Keratinocyte (primary cell): ENCODE measurements around the gene NOS1AP. TPM values are rescaled to one million over a fixed set of nuclear protein-coding genes. Genes with fewer than 3 reads are reported as not detected.

Experiments used
- DNase-seq: peaks from one replicate; pipeline ENCODE4 v3.0.0-alpha.2; 2011; ENCODE audit warnings: low read depth, missing footprints, low spot score
- FAIRE-seq: peaks from 2 replicates; lab custom pipeline; 2011; peaks lifted over from hg19 to GRCh38; lab: Jason Lieb, UNC
- H2AFZ ChIP-seq: 2 replicates; pipeline ENCODE4 v1.6.0; 2012; ENCODE audit warnings: low read length, control low read depth, inconsistent platforms; ENCODE audit not compliant: control insufficient read depth
- H3K27ac ChIP-seq: 2 replicates; pipeline ENCODE4 v1.5.1; 2011; ENCODE audit warnings: low read length; ENCODE audit not compliant: control insufficient read depth, insufficient read depth
- H3K27me3 ChIP-seq: 3 replicates; pipeline ENCODE4 v1.6.0; 2011; ENCODE audit warnings: low read length; ENCODE audit not compliant: control insufficient read depth, insufficient read depth; ENCODE audit errors: extremely low read depth
- H3K36me3 ChIP-seq, 2 experiments: 2 replicates in 1 of 2; 3 replicates in 1 of 2; pipeline ENCODE4 v1.5.1; 2011; ENCODE audit warnings: low read length in 2 of 2, mild to moderate bottlenecking in 1 of 2; ENCODE audit not compliant: control insufficient read depth in 2 of 2, insufficient read depth in 2 of 2; ENCODE audit errors: extremely low read depth in 1 of 2
- H3K4me1 ChIP-seq: 3 replicates; pipeline ENCODE4 v1.5.1; 2011; ENCODE audit warnings: low read length; ENCODE audit not compliant: control insufficient read depth, insufficient read depth; ENCODE audit errors: extremely low read depth
- H3K4me2 ChIP-seq: 3 replicates; pipeline ENCODE4 v1.6.0; 2011; ENCODE audit warnings: low read depth, low read length; ENCODE audit not compliant: control insufficient read depth, insufficient read depth; ENCODE audit errors: extremely low read depth
- H3K4me3 ChIP-seq, 3 experiments: fragments of 200-600 bp in 1 of 3; sonication (generic) in 1 of 3; 2 replicates in 2 of 3; 3 replicates in 1 of 3; pipeline ENCODE4 v1.5.1; 2011 to 2016; ENCODE audit warnings: low read length in 3 of 3, mild to moderate bottlenecking in 3 of 3, control low read depth in 2 of 3, inconsistent platforms in 1 of 3, low read depth in 1 of 3, mixed read lengths in 1 of 3, mixed run types in 1 of 3, moderate library complexity in 1 of 3; ENCODE audit not compliant: control insufficient read depth in 2 of 3, insufficient read depth in 2 of 3; ENCODE audit errors: extremely low read depth in 1 of 3
- H3K79me2 ChIP-seq: 2 replicates; pipeline ENCODE4 v1.6.0; 2012; ENCODE audit warnings: low read length; ENCODE audit not compliant: control insufficient read depth, insufficient read depth
- H3K9ac ChIP-seq: 3 replicates; pipeline ENCODE4 v1.6.0; 2011; ENCODE audit warnings: low read length; ENCODE audit not compliant: control insufficient read depth, insufficient read depth; ENCODE audit errors: extremely low read depth
- H3K9me1 ChIP-seq: 3 replicates; pipeline ENCODE4 v1.6.0; 2011; ENCODE audit warnings: low read length; ENCODE audit not compliant: control insufficient read depth, insufficient read depth; ENCODE audit errors: extremely low read depth
- H3K9me3 ChIP-seq: 2 replicates; pipeline ENCODE4 v1.5.1; 2012; ENCODE audit warnings: low read depth, low read length; ENCODE audit not compliant: control insufficient read depth
- H4K20me1 ChIP-seq: 3 replicates; pipeline ENCODE4 v1.6.0; 2011; ENCODE audit warnings: low read length; ENCODE audit not compliant: control insufficient read depth, insufficient read depth; ENCODE audit errors: extremely low read depth
- EZH2 ChIP-seq: IDR thresholded peaks from one replicate; pipeline ENCODE4 v1.6.1; 2012; ENCODE audit warnings: inconsistent platforms, mild to moderate bottlenecking, low read length, moderate library complexity
- dilution Hi-C: fragments of 300-500 bp; cut with MboI; formaldehyde crosslinking; loops from one replicate; pipeline ENCODE4 v1.7.0; 2020; ENCODE audit warnings: low sequenced_read_pairs; ENCODE audit not compliant: extremely low pct_ligation_motif_present
- polyA plus RNA-seq, 5 experiments: library from polyadenylated mRNA; depleted of rRNA in 3 of 5; stranded (reverse) in 3 of 5; stranded (forward) in 1 of 5; unstranded in 1 of 5; fragments of >200 nt; gene quantifications; 1 replicate in 1 of 5; 2 replicates in 3 of 5; 3 replicates in 1 of 5; pipeline versions ENCODE4 v1.2.1 to v1.2.3, GENCODE V29; 2011 to 2012; ENCODE audit warnings: missing spikeins in 2 of 5, low read depth in 1 of 5, low replicate concordance in 1 of 5
- TF ChIP-seq, protein P1 (sequence below), 3 experiments: IDR thresholded peaks in 1 of 3; conservative IDR thresholded peaks in 1 of 3; optimal IDR thresholded peaks in 1 of 3; 2 replicates in 2 of 3; 3 replicates in 1 of 3; pipeline versions ENCODE3 to v1.5.1; 2011; ENCODE audit warnings: low read length in 3 of 3, mild to moderate bottlenecking in 3 of 3, moderate library complexity in 2 of 3, control low read depth in 1 of 3, inconsistent platforms in 1 of 3; ENCODE audit not compliant: insufficient read depth in 2 of 3; ENCODE audit errors: extremely low read depth in 1 of 3

The NOS1AP gene
- polyA plus RNA-seq, 1 donor (not counting 4 experiments of a cell fraction or from before 2014, with no cell fraction given), result not detected

DNA sequence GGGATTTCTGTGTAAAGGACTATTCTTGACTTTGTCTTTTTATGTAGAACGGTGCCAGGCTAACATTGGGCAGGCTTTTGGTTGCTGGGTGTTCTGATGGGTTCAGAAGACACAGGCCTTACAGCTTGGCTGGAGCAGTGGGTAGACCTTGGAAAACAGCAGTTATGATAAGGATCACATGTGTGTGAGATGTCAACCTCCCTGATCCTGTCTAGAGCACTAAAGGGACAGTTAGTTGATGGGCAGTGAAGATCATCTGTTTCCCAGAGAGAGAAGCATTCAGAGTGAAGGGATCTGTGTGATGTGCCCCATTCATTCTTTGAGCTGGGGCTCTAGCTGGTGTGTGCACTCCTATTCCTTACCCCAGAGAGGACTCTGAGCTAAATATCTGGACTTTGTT, 88.0 kb downstream of the NOS1AP start:
- Histone ChIP-seq H3K9me3 (no peaks in the 10 kb centered on the region), H3K27me3 (no peaks in the 10 kb centered on the region), H2AFZ (no peak overlapping the region), H3K36me3 (no peaks in the 10 kb centered on the region), H3K9me1 (no peaks in the 10 kb centered on the region), H3K27ac (no peak overlapping the region), H3K4me2 (no peak overlapping the region), H4K20me1 (no peaks in the 10 kb centered on the region), H3K4me3 (no peak overlapping the region), H3K9ac (no peak overlapping the region), H3K79me2 (no peaks in the 10 kb centered on the region), H3K4me1 (no peaks in the 10 kb centered on the region)
- TF ChIP-seq, protein P1, sequence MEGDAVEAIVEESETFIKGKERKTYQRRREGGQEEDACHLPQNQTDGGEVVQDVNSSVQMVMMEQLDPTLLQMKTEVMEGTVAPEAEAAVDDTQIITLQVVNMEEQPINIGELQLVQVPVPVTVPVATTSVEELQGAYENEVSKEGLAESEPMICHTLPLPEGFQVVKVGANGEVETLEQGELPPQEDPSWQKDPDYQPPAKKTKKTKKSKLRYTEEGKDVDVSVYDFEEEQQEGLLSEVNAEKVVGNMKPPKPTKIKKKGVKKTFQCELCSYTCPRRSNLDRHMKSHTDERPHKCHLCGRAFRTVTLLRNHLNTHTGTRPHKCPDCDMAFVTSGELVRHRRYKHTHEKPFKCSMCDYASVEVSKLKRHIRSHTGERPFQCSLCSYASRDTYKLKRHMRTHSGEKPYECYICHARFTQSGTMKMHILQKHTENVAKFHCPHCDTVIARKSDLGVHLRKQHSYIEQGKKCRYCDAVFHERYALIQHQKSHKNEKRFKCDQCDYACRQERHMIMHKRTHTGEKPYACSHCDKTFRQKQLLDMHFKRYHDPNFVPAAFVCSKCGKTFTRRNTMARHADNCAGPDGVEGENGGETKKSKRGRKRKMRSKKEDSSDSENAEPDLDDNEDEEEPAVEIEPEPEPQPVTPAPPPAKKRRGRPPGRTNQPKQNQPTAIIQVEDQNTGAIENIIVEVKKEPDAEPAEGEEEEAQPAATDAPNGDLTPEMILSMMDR (optimal IDR thresholded peaks at IDR 0.05 in 1 of 3, IDR thresholded peaks at IDR 0.05 in 1 of 3, conservative IDR thresholded peaks at IDR 0.05 in 1 of 3; ENCODE audit: extremely low read depth in 1 of 3, insufficient read depth in 2 of 3, low read length in 3 of 3), result no peak
- TF ChIP-seq EZH2, result no peak
- dilution Hi-C loops, result no loop called here
- FAIRE-seq, result no peak
- no peak for DNase-seq

DNA sequence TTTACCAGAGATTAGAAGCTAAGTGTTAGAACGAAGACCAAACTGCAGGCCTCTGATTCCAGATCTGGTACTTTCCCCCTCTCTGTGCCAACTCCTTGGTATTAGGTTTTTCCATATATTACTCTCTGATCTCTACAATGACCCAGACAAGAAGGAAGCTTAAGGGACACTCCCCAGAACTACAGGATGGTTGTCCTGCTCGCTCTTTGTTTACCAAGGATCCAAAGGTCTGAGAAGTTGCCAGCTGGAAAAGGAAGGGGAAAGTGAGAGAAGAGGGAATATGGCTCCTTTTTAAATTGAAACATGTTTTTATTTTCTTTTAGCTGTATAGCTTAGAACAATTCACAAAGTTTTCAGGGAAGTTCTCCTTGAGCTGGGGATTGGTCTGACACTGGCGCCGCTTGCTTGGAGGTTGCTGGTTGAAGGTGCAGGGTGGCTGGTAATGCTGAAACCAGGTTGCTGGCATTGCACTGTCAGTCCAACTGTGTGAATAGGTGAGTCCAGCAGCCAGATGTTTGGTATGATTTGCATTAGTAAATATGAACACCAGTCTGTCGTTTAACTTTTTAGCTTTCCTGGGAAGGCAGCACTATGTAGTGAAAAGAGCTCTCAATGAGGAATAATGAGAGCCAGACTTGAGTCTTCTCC, 89.3 kb downstream of the NOS1AP start:
- Histone ChIP-seq H3K9ac (no peak overlapping the region), H3K27ac (no peak overlapping the region), H3K9me3 (no peaks in the 10 kb centered on the region), H2AFZ (no peak overlapping the region), H3K9me1 (no peaks in the 10 kb centered on the region), H3K4me3 (no peak overlapping the region), H3K36me3 (no peaks in the 10 kb centered on the region), H4K20me1 (no peaks in the 10 kb centered on the region), H3K4me1 (no peaks in the 10 kb centered on the region), H3K4me2 (no peak overlapping the region), H3K79me2 (no peaks in the 10 kb centered on the region), H3K27me3 (no peaks in the 10 kb centered on the region)
- TF ChIP-seq, protein P1 (optimal IDR thresholded peaks at IDR 0.05 in 1 of 3, IDR thresholded peaks at IDR 0.05 in 1 of 3, conservative IDR thresholded peaks at IDR 0.05 in 1 of 3; ENCODE audit: extremely low read depth in 1 of 3, insufficient read depth in 2 of 3, low read length in 3 of 3), result no peak
- no peak for TF ChIP-seq EZH2
- dilution Hi-C loops, result no loop called here
- DNase-seq (no peak), FAIRE-seq (no peak)
